ENCODE measurements around the gene GMDS.

GRCh38 chr6:2183752-2184151 is 61.7 kb downstream of the GMDS start:
- TF ChIP-seq NFIC (IDR thresholded peaks at IDR 0.05; ENCODE audit: borderline replicate concordance) (no peak), TCF12 (IDR thresholded peaks at IDR 0.05) (no peak), CTCF (IDR thresholded peaks at IDR 0.05) (no peak), FOSL2 (IDR thresholded peaks at IDR 0.05; ENCODE audit: borderline replicate concordance, low read depth) (no peak)

Measured in SK-N-SH (cell line).